C4-2B (cell line): ENCODE data around the gene CDC73.
"Not testable (repeated sequence)": the region's sequence is repeated elsewhere in the genome, so short reads cannot be mapped to it uniquely, and the experiment has no call there.

Experiments
- H3K27ac ChIP-seq: fragments of 450-650 bp; 2 replicates; pipeline ENCODE4 v1.5.1; 2017
- CTCF ChIP-seq: fragments of 450-650 bp; conservative IDR thresholded peaks from 2 replicates; pipeline ENCODE4 v1.5.1; 2017; ENCODE audit warnings: mild to moderate bottlenecking
- ZFX ChIP-seq: fragments of 450-650 bp; IDR thresholded peaks from 2 replicates; pipeline ENCODE4 v1.6.1; 2017

The CDC73 gene

GRCh38 chr1:193114485-193115095, 7.2 kb upstream of the CDC73 start:
- TF ChIP-seq ZFX, result no peak
- no peak overlapping the region for H3K27ac ChIP-seq

GRCh38 chr1:193115629-193116227, 6.1 kb upstream of the CDC73 start:
- TF ChIP-seq ZFX (no peak), CTCF (no peak)
- H3K27ac ChIP-seq, result no peak overlapping the region; the same call in 1 of the 2 replicates

- H3K27ac ChIP-seq, result not testable (repeated sequence)
These were observed 4.7 kb upstream of the CDC73 start for GRCh38 chr1:193117167-193117566.

- no peak for TF ChIP-seq CTCF
- no peak for TF ChIP-seq ZFX
- H3K27ac ChIP-seq, result no peak overlapping the region
These were observed 3.6 kb upstream of the CDC73 start for GRCh38 chr1:193118194-193118593.

GRCh38 chr1:193118803-193119730, 2.8 kb upstream of the CDC73 start:
- no peak for TF ChIP-seq ZFX
- H3K27ac ChIP-seq, result no peak overlapping the region

GRCh38 chr1:193120604-193121166, 1.1 kb upstream of the CDC73 start:
- no peak for TF ChIP-seq CTCF
- TF ChIP-seq ZFX, result no peak

GRCh38 chr1:193123751-193124150, 1.9 kb downstream of the CDC73 start:
- TF ChIP-seq CTCF, result no peak
- TF ChIP-seq ZFX, result no peak
- H3K27ac ChIP-seq, result no peak overlapping the region

More at GRCh38 chr1:193120604-193121166, 1.1 kb upstream of the CDC73 start:
- no peak overlapping the region for H3K27ac ChIP-seq

GRCh38 chr1:193125369-193125768, 3.5 kb downstream of the CDC73 start:
- TF ChIP-seq CTCF, result no peak
- no peak for TF ChIP-seq ZFX
- no peak overlapping the region for H3K27ac ChIP-seq
